Measurements from ENCODE around the gene PRKD2.

- TF ChIP-seq, protein P1, sequence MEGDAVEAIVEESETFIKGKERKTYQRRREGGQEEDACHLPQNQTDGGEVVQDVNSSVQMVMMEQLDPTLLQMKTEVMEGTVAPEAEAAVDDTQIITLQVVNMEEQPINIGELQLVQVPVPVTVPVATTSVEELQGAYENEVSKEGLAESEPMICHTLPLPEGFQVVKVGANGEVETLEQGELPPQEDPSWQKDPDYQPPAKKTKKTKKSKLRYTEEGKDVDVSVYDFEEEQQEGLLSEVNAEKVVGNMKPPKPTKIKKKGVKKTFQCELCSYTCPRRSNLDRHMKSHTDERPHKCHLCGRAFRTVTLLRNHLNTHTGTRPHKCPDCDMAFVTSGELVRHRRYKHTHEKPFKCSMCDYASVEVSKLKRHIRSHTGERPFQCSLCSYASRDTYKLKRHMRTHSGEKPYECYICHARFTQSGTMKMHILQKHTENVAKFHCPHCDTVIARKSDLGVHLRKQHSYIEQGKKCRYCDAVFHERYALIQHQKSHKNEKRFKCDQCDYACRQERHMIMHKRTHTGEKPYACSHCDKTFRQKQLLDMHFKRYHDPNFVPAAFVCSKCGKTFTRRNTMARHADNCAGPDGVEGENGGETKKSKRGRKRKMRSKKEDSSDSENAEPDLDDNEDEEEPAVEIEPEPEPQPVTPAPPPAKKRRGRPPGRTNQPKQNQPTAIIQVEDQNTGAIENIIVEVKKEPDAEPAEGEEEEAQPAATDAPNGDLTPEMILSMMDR (IDR thresholded peaks at IDR 0.05; ENCODE audit: low read depth, low read length), result no peak
- no peak for TF ChIP-seq EZH2phosphoT487 (IDR thresholded peaks at IDR 0.05; ENCODE audit: low read depth)
Observed at GRCh38 chr19:46661020-46661731, 55.7 kb downstream of the PRKD2 start, which contains the start of gene DACT3.

All from OCI-LY3 (cell line).